DMS153 treated with DMSO at 0.1 percent for 48 hours (cell line): ENCODE data around the gene CIROP.

Source experiments
- DNase-seq: peaks from one replicate; lab custom pipeline; 2025; ENCODE audit not compliant: unreplicated experiment; lab: John Stamatoyannopoulos, UW

The CIROP gene, protein sequence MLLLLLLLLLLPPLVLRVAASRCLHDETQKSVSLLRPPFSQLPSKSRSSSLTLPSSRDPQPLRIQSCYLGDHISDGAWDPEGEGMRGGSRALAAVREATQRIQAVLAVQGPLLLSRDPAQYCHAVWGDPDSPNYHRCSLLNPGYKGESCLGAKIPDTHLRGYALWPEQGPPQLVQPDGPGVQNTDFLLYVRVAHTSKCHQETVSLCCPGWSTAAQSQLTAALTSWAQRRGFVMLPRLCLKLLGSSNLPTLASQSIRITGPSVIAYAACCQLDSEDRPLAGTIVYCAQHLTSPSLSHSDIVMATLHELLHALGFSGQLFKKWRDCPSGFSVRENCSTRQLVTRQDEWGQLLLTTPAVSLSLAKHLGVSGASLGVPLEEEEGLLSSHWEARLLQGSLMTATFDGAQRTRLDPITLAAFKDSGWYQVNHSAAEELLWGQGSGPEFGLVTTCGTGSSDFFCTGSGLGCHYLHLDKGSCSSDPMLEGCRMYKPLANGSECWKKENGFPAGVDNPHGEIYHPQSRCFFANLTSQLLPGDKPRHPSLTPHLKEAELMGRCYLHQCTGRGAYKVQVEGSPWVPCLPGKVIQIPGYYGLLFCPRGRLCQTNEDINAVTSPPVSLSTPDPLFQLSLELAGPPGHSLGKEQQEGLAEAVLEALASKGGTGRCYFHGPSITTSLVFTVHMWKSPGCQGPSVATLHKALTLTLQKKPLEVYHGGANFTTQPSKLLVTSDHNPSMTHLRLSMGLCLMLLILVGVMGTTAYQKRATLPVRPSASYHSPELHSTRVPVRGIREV

DNA sequence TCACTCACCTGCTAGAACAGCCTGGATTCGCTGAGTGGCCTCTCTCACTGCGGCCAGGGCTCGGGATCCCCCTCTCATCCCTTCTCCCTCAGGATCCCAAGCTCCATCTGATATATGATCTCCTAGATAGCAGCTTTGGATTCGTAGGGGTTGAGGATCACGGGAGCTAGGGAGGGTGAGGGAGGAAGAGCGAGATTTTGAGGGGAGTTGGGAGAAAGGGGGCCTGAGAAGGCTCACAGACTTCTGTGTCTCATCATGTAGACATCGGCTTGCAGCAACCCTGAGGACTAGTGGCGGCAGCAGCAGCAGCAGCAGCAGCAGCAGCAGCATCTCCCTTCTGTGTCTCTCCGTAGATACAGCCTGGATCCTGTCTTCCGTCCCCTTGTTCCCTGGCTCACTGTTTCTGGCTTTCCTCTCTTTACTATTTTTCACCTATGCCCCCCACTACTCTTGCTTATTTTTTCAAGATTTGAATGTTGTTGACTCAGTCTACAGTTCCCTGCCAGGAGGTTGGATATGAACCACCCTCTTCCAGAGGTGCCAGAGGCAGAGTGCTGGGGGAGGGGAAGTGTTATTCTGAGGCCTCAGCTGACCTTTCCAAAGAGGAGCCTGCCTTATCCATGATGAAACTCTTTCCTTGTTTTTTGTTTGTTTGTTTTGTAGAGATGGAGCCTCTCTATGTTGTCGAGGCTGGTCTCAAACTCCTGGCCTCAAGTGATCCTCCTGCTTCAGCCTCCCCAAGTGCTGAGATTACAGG is at the start of gene CIROP:
CIROP (minus strand) TSS at position 399 of the 757 bp plus-strand sequence; CDS start at position 330, 69 bp downstream.
- DNase-seq = no peak

DNA sequence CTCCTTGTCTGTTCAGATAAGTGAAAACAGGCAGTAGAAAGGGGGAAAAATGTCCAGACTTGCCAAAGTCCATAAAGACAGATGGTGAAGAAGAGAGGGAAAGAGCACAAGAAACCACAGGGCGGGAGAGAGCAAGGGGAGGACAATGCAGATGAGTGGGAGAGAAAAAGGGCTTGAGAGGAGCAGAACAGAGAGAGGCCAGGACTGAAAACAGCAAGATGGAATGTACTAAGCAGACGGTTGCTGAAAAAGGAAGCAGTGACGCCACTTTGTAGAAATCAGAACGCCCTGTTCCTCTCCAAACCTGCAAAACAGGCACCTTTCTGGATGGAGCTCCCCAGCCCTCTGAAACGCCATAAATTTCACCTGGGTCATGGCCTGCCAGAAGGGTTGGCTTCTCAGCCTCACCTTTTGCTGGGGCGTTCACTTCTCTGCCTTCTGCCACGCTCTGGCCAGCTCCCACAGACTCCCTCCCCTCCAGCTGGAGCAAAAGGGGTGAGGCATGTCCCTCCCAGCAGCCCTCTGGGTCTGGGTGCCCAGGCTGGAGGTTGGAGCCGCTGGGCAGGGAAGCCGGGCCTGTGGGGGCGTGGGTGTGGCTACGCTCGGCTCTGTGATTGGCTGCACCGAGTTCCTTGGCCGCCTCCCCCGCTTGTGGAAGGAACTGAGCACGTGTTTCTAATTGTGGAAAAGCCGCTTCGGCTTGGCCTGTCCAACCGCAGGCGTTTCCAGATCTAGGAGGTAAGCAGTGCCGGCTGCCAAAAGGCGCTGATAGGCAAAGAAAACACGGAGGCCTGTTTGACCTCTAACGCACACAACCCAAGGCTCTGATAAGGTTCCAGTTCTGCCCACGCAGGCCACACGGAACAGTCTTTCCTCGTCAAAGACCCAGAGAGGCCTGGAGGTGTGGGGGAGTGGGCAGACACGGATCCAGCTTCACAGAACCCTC is 49.3 kb upstream of the CIROP start:
- no peak for DNase-seq

DNA sequence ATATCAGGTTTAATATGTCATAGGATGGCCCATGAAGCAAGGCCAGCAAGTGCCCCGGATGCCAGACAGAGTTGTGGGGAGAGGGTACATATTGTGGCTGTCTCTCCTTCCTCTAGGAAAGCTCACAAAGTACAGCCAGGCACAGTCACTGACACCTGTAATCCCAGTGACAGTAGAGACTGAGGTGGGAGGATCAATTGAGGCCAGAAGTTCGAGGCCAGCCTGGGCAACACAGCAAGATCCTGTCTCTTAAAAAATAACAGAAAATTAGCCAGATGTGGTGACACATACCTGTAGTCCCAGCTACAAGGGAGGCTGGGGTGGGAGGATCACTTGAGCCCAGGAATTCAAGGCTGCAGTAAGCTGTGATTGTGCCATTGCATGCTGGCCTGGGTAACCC is 46.6 kb upstream of the CIROP start:
- DNase-seq = no peak

DNA sequence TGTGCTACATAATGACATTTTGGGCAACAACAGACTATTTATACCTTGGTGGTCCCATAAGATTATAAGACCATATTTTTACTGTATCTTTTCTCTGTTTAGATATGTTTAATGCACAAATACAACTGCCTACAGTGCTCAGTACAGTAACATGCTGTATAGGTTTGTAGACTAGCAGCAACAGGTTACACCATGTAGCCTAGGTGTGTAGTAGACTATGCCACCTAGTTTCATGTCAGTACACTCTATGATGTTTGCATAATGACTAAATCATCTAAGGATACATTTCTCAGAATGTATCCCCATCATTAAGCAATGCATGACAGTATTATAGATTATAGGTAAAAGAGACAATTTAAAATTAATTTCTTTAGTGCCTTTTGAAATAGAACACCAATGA is 45.0 kb upstream of the CIROP start:
- no peak for DNase-seq

DNA sequence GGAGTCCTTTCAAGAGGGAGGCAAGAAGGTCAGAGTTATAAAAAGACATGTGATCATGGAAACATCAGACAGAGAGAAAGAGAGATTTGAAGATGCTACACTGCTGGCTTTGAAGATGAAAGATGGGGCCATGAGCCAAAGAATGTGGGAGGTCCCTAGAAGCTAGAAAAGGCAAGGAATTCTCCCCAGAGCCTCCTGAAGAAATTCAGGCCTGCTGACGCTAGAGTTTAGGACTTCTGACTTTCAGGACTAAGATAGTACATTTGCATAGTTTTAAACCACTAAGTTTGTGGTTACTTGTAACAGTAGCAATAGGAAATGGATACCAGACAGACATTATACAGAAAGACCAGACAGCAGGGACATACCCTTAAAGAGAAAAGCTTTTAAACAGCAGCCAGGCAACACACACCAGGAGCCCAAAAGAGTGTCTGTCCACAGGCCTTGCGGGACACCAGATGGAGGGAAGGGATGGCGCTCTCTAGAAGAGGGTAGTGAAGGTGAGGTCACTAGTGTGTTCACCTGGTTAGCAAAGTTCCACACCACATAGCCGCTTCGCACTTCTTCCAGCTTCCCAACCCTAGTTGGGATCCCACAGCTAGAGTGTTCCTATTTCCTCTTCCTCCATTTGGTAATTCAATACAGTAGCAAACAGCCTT is 43.9 kb upstream of the CIROP start:
- no peak for DNase-seq

DNA sequence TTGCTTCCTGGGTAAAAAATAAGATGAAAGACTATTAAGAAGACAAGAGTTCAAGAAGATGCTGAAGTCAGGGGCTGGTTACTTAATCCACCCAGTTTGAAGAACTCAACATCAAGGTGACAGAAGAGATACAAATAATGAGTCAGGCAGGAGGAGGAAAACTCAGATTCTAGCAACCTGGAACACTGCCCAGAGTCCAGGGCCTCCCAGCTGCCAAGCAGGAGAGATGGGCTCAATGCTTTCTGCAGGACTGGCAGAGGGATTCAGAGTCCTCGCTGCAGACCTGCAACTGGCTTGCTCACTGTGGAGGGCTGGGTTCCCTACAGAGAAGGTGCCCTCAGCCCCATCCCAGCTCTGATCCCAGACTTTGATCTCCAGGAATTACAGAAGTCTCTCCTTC is 42.9 kb upstream of the CIROP start:
- no peak for DNase-seq

DNA sequence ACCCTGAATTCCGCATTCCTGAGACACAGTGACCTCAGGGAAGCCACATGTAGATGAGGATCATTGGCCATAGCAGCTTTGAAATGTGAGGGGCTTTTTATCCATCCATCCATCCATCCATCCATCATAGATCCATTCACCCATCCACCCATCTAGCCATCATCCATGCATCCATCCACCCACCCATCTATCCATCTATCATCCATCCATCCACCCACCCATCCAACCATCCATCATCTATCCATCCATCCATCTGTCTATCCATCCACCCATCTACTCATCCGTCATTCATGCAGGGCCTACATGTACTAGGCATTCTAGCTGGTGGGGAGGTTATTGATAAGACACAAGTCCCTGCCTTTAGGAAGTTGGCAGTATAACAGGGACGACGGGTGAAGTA is 42.2 kb upstream of the CIROP start:
- DNase-seq = no peak

DNA sequence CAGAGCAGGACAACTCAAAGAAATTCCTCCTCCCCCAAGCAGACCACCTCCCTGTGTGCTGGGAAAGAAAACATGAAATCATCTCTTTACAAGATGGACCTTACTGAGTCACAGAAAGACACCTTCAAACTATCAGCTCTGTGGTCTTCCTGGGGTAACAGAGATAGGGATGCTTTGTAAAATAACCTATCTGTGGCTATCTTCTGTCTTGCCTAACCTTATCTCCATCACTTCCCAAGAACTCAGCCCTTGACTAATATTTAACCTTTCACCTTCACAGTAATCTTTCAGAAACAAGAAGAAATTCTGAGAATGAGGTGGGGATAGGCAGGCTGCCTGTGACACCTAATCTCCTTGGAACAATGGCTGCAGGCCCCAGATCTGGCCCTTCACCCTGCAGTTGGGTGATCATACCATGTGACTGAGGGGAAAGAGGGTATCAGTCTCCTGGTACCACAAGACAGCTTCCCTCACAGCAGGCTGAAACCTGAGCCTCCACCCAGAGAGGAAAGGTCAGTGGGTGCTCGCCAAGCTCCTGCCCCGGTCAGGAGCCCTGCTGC is 41.6 kb upstream of the CIROP start:
- no peak for DNase-seq

DNA sequence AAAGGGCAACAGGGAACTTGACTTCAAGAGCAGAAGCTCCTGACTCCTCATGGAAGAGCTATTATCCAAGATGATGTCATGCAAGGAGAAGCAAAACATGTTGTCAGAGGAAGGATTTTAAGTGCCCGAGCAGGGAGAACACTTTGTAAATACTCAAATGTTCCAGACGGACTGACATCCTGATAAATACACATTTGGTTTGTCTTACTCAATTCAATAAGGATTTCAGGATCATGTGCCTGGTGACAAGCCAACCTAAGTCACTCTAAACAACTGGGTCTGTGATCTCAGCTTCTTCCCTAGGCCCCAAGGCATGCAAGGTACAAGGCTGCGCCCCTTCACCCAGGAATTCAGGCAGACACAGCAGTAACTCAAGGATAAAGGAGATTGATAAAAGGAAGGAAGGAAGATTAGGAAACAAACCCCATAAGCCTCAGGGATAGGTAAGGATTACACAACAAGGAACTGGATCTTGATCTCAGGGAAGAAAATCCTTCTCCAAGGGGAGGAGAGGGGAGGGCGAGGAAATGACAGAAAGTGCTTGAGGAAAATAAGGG is 41.1 kb upstream of the CIROP start:
- no peak for DNase-seq

DNA sequence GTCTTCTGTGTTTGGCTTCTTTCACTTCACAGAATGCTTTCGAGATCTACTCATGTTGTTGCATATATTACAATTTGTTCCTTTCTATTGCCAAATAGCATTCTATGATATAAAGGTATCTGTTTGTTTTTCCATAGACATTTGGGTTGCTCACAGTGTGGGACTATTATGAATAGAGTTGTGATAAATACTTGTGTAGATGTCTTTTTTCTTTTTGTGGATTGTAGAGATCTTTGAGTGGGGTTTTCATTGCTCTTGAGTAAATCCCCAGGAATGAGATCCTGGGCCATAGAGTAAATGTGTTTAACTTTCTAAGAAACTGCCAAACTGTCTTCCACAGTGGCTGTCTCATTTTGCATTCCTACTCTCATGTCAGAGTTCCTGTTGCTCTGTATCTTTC is 39.1 kb upstream of the CIROP start:
- DNase-seq = no peak

DNA sequence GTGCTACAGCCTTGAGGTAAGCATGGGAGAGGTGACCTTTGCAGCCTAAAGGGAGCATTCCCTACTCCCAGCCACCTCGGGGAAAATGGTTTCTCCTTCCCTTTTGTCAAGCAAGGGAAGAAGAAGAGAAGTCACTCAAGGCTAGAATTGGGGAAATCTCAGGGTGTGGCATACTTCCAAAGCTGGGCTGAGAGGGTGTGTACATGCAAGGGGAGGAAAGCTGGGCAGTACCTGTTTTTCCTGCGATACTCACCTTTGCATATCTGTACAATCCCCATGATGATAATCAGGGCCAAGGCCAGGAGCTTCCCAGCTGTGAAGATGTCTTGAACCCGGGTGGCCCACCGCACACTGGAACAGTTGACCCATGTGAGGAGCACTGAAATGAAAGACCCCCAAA is 38.0 kb upstream of the CIROP start:
- no peak for DNase-seq

DNA sequence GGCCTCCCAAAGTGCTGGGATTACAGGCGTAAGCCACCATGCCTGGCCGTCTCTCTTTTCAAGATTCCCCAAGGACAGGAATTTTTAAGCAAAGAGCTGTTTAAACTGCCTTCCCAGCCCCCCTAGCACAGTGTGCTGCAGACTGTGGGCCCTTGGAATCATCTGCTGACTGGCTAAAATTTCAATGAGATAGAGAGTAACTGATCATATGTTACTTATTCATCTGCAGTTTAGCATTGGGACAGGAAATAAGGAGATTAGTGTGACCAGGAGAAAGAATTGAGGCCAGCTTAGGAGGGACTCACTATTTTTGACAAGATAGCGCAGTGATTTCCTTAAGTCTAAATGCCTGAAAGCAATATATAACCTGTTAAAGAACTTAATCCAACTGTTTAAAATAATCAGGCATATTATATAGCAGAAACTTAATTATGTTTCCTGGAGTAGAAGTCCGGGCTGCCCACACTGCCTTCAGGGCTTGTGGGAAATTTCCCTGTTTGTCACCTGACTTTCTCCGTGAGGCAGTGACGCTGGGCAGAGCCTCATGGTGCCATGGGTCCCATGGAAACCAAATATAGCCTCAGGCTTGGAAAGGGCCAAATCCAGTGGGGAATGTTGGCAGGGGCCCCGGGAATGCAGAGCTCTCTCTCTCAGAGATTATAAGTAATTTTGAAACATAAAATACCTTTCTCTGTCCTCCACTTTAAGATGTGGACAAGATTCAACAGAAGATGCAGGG is 37.1 kb upstream of the CIROP start:
- DNase-seq = no peak

DNA sequence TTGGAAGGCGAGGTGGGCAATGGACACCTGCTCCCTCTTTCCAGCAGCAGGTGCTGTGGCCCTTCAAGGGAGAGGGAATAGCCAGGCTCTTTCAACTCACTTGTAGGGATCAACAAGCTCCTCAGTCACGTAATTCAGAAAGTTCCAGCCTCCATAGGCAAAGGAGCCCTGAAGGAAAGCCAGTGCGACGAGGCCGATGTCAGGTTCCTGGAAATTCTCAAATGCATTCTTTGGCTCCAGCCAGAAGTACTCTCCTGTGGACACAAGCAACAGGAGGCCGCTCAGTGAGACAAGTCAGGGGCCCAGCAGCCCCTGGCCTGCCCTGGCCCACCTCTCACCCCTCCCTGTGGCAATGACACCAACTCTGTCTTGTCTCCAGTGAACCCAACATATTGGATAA is 35.6 kb upstream of the CIROP start:
- DNase-seq = no peak

DNA sequence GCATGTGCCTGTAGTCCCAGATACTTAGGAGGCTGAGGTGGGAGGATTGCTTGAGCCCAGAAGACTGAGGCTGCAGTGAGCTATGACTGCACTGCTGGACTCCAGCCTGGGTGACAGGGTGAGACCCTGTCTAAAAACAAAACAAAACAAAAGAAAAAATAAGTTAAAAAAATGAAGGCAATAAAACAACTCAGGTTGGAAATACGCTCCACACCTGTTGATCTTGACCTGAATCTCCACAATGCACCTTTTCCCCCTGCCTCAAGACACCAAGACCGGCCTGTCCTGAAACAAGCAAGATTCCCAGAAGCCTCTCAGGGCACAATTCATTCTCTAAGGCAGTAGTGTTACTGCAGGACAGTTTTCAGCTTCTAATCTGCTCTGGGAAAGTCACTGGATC is 35.1 kb upstream of the CIROP start:
- DNase-seq = no peak

DNA sequence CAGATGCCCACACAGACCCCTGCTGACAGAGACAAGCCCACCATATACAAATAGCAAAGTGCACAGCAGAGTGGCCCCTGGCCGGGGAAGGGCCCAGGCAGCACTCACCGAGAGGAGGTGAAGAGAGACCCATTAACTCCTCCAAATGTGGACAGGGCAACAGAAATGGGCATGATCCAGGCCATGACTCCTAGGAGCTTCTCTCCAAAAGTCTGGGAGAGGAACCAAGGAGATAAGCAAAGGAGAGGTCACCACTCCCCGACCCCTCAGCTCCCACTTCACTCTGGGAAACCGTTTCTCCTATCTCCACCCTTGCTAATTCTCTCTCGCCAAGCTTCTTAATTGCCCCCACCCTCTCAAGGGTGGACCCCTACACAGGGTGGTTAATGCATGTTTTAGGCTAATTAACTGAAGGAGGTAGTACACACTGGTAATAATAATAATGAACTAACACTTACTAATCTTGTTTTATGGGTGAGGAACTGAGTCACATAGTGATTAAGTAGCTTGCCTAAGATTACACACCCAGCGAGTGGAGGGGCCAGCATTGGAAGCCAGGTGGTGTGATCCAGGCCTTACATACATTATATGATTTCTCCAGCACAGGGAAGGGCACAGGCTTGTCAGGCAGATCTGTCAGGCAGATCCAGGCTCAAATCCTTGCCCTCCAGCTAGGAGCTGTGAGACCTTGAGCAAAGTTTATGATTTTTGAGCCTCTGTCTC is 33.2 kb upstream of the CIROP start:
- no peak for DNase-seq

DNA sequence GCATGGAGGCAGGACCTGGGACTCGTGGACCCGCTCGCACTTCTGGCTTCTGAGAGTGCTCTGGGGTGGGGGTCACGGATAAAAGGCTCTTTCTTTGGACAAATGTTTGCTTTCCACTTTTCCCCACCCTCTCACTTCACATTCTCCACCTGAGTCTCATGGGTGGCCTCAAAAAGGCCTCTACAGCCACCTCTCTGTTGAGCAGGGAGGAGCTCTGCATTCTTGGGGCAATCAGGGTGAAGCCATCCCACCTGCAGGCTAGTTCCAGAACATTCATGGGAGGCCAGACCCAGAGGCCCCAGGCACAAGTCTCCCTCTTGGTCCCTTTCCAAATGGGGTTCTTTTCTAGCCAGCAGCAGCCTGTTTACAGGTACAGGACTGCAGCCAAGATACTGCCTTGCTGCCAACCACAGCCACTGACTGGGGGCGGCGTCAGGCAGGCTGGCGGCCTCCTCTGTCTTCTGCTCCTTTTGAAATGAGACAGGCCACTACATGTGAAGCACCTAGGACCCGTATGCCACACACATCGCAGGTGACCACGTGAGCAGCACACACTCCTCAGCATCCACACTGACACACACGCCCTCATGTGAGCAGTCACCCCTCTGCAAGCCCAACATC is 32.5 kb upstream of the CIROP start:
- DNase-seq = no peak

DNA sequence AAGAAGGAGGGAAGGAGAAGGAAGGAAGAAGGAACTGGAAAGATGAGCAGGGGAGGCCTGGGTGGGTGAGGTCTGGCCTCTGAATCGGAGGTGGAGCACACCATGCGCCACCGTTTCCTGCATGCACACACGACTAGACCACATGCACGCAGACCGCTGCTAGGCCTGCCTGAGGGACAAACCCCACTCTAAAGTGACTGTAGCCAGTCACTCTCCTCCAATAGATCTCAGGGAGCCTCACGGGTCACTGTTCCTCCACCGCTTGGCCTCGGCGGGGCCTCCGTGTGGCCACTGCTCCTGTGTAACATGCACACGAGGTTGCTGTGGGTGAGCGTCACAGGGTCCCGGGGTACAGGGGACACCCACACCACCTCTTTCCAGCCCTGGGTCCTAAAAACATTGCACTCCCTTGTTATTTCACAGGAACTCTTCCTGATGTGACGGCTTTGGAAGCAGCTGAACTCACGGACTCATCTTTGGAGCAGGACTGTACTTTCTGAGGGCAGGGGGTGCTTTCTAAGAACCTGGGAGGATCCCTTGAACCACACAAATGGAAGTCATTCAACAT is 31.9 kb upstream of the CIROP start:
- DNase-seq = no peak
